Measurements from ENCODE around the gene RPS10.

Gene RPS10

GRCh38 chr6:34425498-34426410 is at the start of gene RPS10:
TSS of gene RPS10 (minus strand) at chr6:34426069. CDS start at chr6:34425221, 848 bp downstream.
- DNase-seq (ENCODE audit: extremely low spot score) = peak; percentile 97
- peak; percentile 46 for TF ChIP-seq L3MBTL2 (conservative IDR thresholded peaks at IDR 0.05)
- TF ChIP-seq CTBP1 (IDR thresholded peaks at IDR 0.05; ENCODE audit: borderline replicate concordance) = no peak
- peak; percentile 89 for TF ChIP-seq ELF4 (IDR thresholded peaks at IDR 0.05)
- peak; percentile 73; the same call in 1 of the 2 replicates for TF ChIP-seq ARNT (IDR thresholded peaks at IDR 0.05)
- no peak for TF ChIP-seq PKNOX1 (IDR thresholded peaks at IDR 0.05)
- TF ChIP-seq NFRKB (IDR thresholded peaks at IDR 0.05) = peak; percentile 54; the same call in 1 of the 2 replicates
- ChIA-PET POLR2A (interaction anchor here (0.6 to 4.1 kb wide), 26 partner anchors 9 to 464 kb away, joined by 3 to 33 read pairs (median 3); partner anchors contain the start of genes ANKS1A and SMIM29), CTCF (interaction anchor here (0.6 to 1.5 kb wide), 4 partner anchors 11 to 34 kb away, joined by 3 to 6 read pairs (median 4); no protein-coding TSS in a partner anchor)

GRCh38 chr6:34475238-34475682 is 49.4 kb upstream of the RPS10 start:
- CTCF ChIA-PET = interaction anchor here (1.2 kb wide), 1 partner anchor 13 kb away, joined by 3 read pairs; no protein-coding TSS in a partner anchor
- no peak for DNase-seq (ENCODE audit: extremely low spot score)
- POLR2A ChIA-PET = interaction anchor here (0.5 to 1.9 kb wide), 3 partner anchors 15 to 50 kb away, joined by 3 to 5 read pairs (median 3); partner anchors contain the start of gene RPS10
- TF ChIP-seq SUZ12 (IDR thresholded peaks at IDR 0.05) (no peak), HDGF (IDR thresholded peaks at IDR 0.05; ENCODE audit: borderline replicate concordance) (no peak), L3MBTL2 (conservative IDR thresholded peaks at IDR 0.05) (no peak), BHLHE40 (IDR thresholded peaks at IDR 0.05; ENCODE audit: borderline replicate concordance) (no peak), LEF1 (IDR thresholded peaks at IDR 0.05; ENCODE audit: borderline replicate concordance) (no peak), CTBP1 (IDR thresholded peaks at IDR 0.05; ENCODE audit: borderline replicate concordance) (no peak), FOXK2 (IDR thresholded peaks at IDR 0.05) (no peak), FOXA1 (IDR thresholded peaks at IDR 0.05) (no peak), ARNT (IDR thresholded peaks at IDR 0.05) (no peak), FOXM1 (IDR thresholded peaks at IDR 0.05; ENCODE audit: borderline replicate concordance) (no peak), SP1 (IDR thresholded peaks at IDR 0.05) (no peak), ELF4 (IDR thresholded peaks at IDR 0.05) (no peak), NFRKB (IDR thresholded peaks at IDR 0.05) (no peak)

- ChIA-PET POLR2A (interaction anchor here (1.9 kb wide), 1 partner anchor 49 kb away, joined by 5 read pairs; the partner anchor contains the start of gene RPS10), CTCF (interaction anchor here (1.2 kb wide), 1 partner anchor 12 kb away, joined by 3 read pairs; no protein-coding TSS in a partner anchor)
- TF ChIP-seq BHLHE40 (IDR thresholded peaks at IDR 0.05; ENCODE audit: borderline replicate concordance) (no peak), HDGF (IDR thresholded peaks at IDR 0.05; ENCODE audit: borderline replicate concordance) (no peak), ZNF384 (IDR thresholded peaks at IDR 0.05) (no peak), ELF4 (IDR thresholded peaks at IDR 0.05) (no peak), CTBP1 (IDR thresholded peaks at IDR 0.05; ENCODE audit: borderline replicate concordance) (no peak), FOXK2 (IDR thresholded peaks at IDR 0.05) (no peak), NFRKB (IDR thresholded peaks at IDR 0.05) (no peak), FOXA1 (IDR thresholded peaks at IDR 0.05) (no peak), SUZ12 (IDR thresholded peaks at IDR 0.05) (no peak), TARDBP (IDR thresholded peaks at IDR 0.05) (no peak), FOXM1 (IDR thresholded peaks at IDR 0.05; ENCODE audit: borderline replicate concordance) (no peak), SP1 (IDR thresholded peaks at IDR 0.05) (no peak), L3MBTL2 (conservative IDR thresholded peaks at IDR 0.05) (no peak), LEF1 (IDR thresholded peaks at IDR 0.05; ENCODE audit: borderline replicate concordance) (no peak), PKNOX1 (IDR thresholded peaks at IDR 0.05) (no peak), ARNT (IDR thresholded peaks at IDR 0.05) (no peak)
- DNase-seq (ENCODE audit: extremely low spot score) = no peak
Measured at GRCh38 chr6:34474754-34475153, 48.9 kb upstream of the RPS10 start.

- CTCF ChIA-PET = no interaction called here
Measured at GRCh38 chr6:34473967-34474366, 48.1 kb upstream of the RPS10 start.

More at GRCh38 chr6:34473967-34474366, 48.1 kb upstream of the RPS10 start:
- TF ChIP-seq ARNT (IDR thresholded peaks at IDR 0.05) (no peak), SP1 (IDR thresholded peaks at IDR 0.05) (no peak), ELF4 (IDR thresholded peaks at IDR 0.05) (no peak), LEF1 (IDR thresholded peaks at IDR 0.05; ENCODE audit: borderline replicate concordance) (no peak), SUZ12 (IDR thresholded peaks at IDR 0.05) (no peak), L3MBTL2 (conservative IDR thresholded peaks at IDR 0.05) (no peak), HDGF (IDR thresholded peaks at IDR 0.05; ENCODE audit: borderline replicate concordance) (no peak), PKNOX1 (IDR thresholded peaks at IDR 0.05) (no peak), ZNF384 (IDR thresholded peaks at IDR 0.05) (no peak), FOXM1 (IDR thresholded peaks at IDR 0.05; ENCODE audit: borderline replicate concordance) (no peak), NFRKB (IDR thresholded peaks at IDR 0.05) (no peak), FOXA1 (IDR thresholded peaks at IDR 0.05) (no peak), CTBP1 (IDR thresholded peaks at IDR 0.05; ENCODE audit: borderline replicate concordance) (no peak), BHLHE40 (IDR thresholded peaks at IDR 0.05; ENCODE audit: borderline replicate concordance) (no peak), TARDBP (IDR thresholded peaks at IDR 0.05) (no peak), FOXK2 (IDR thresholded peaks at IDR 0.05) (no peak)
- no peak for DNase-seq (ENCODE audit: extremely low spot score)
- POLR2A ChIA-PET = no interaction called here

Data from HEK293T (cell line).